GM12878 (cell line): ENCODE measurements around the gene F10. TPM values are rescaled to one million over a fixed set of nuclear protein-coding genes. Genes with fewer than 3 reads are reported as not detected.

Experiments
- ATAC-seq: fragments of 200-7000 bp; cut with Tn5 transposase; 3 replicates; pipeline ENCODE4 v1.9.1; 2020; ENCODE audit warnings: mild to moderate bottlenecking, moderate library complexity
- BruUV-seq: library from RNA; stranded (reverse); fragments of 400-500 nt; replicated peaks from 2 replicates; lab custom pipeline; 2021; lab: Mats Ljungman, UMichigan
- CTCF ChIA-PET: fragments of 300-600 bp; sonication (Branson Sonifier 250); formaldehyde crosslinking; extraction: SDS; loops from one replicate; lab custom pipeline; 2021; ENCODE audit warnings: inconsistent platforms; lab: Yijun Ruan, JAX
- POLR2A ChIA-PET: fragments of 350-600 bp; formaldehyde crosslinking; extraction: SDS; loops from one replicate; lab custom pipeline; 2021; ENCODE audit warnings: inconsistent platforms; lab: Charles Lee
- RAD21 ChIA-PET: fragments of 300-600 bp; sonication (Branson Sonifier 250); formaldehyde crosslinking; loops from one replicate; lab custom pipeline; 2023; ENCODE audit warnings: antibody characterized with exemption; ENCODE audit not compliant: unreplicated experiment; lab: Charles Lee
- SMC1A ChIA-PET: fragments of 300-600 bp; sonication (Branson Sonifier 250); formaldehyde crosslinking; loops from one replicate; lab custom pipeline; 2023; ENCODE audit not compliant: unreplicated experiment, uncharacterized antibody; lab: Charles Lee
- DNase-seq: peaks from one replicate; pipeline ENCODE4 v3.0.0-alpha.2; 2011; ENCODE audit warnings: low read depth, low spot score
- FAIRE-seq: peaks from 3 replicates; lab custom pipeline; 2011; peaks lifted over from hg19 to GRCh38; lab: Jason Lieb, UNC
- H2AFZ ChIP-seq: 2 replicates; pipeline ENCODE4 v1.6.0; 2011; ENCODE audit warnings: low read depth, low read length, control low read depth; ENCODE audit not compliant: control insufficient read depth
- H3K27ac ChIP-seq: 2 replicates; pipeline ENCODE4 v1.5.1; 2011; ENCODE audit warnings: control low read depth; ENCODE audit not compliant: control insufficient read depth, insufficient read depth
- H3K27me3 ChIP-seq, 2 experiments: replicated peaks in 1 of 2; 2 replicates each; pipeline versions ENCODE4 v1.6.0 to v1.6.1; 2011; ENCODE audit warnings: low read length in 1 of 2; ENCODE audit not compliant: control insufficient read depth in 2 of 2, insufficient read depth in 2 of 2
- H3K36me3 ChIP-seq, 2 experiments: 2 replicates each; pipeline ENCODE4 v1.5.1; 2011; ENCODE audit warnings: low read length in 1 of 2; ENCODE audit not compliant: control insufficient read depth in 2 of 2, insufficient read depth in 2 of 2
- H3K4me1 ChIP-seq: 2 replicates; pipeline ENCODE4 v1.6.1; 2011; ENCODE audit warnings: mild to moderate bottlenecking, low read length, moderate library complexity, mixed read lengths; ENCODE audit not compliant: control insufficient read depth, insufficient read depth
- H3K4me2 ChIP-seq: 2 replicates; pipeline ENCODE4 v1.6.0; 2011; ENCODE audit warnings: control low read depth; ENCODE audit not compliant: control insufficient read depth, insufficient read depth
- H3K4me3 ChIP-seq: fragments of 200-600 bp; sonication (generic); 2 replicates; pipeline ENCODE4 v1.5.1; 2016
- H3K79me2 ChIP-seq: 2 replicates; pipeline ENCODE4 v1.6.0; 2011; ENCODE audit warnings: low read length; ENCODE audit not compliant: control insufficient read depth, insufficient read depth
- H3K9ac ChIP-seq: 2 replicates; pipeline ENCODE4 v1.8.0; 2011; ENCODE audit warnings: low read length, control low read depth, mixed read lengths; ENCODE audit not compliant: control insufficient read depth, insufficient read depth
- H3K9me3 ChIP-seq: replicated peaks from 3 replicates; pipeline ENCODE4 v1.5.1; 2011; ENCODE audit warnings: mild to moderate bottlenecking, low read length; ENCODE audit not compliant: control insufficient read depth, insufficient read depth
- H4K20me1 ChIP-seq: 2 replicates; pipeline ENCODE4 v1.6.0; 2011; ENCODE audit not compliant: control insufficient read depth, insufficient read depth
- BCL11A ChIP-seq: IDR thresholded peaks from 2 replicates; pipeline ENCODE4 v1.6.1; 2011; ENCODE audit warnings: low read depth, low read length
- E4F1 ChIP-seq: fragments of 450-650 bp; IDR thresholded peaks from 2 replicates; pipeline ENCODE4 v1.6.1; 2018; ENCODE audit warnings: borderline replicate concordance, mild to moderate bottlenecking; ENCODE audit not compliant: partially characterized antibody
- ELK1 ChIP-seq: IDR thresholded peaks from 2 replicates; pipeline ENCODE4 v1.6.1; 2012; ENCODE audit warnings: low read depth, low read length, improper control_type of control experiment
- ETV6 ChIP-seq, 2 experiments: fragments of 450-650 bp in 1 of 2; IDR thresholded peaks in 1 of 2; conservative IDR thresholded peaks in 1 of 2; 2 replicates each; pipeline ENCODE4 v1.6.1; 2014; ENCODE audit warnings: antibody characterized with exemption in 1 of 2, borderline replicate concordance in 1 of 2, low read depth in 1 of 2, mild to moderate bottlenecking in 1 of 2, moderate library complexity in 1 of 2
- SIN3A ChIP-seq: IDR thresholded peaks from 2 replicates; pipeline ENCODE4 v1.6.1; 2012; ENCODE audit warnings: low read depth, low read length, improper control_type of control experiment
- SREBF1 ChIP-seq: IDR thresholded peaks from 2 replicates; pipeline ENCODE4 v1.6.1; 2012; ENCODE audit warnings: mild to moderate bottlenecking, low read length
- WGBS: methylation state at CpG from one replicate; pipeline ENCODE4 v1.1.6; 2016; ENCODE audit warnings: low lambda C conversion rate; ENCODE audit not compliant: insufficient replicate concordance, insufficient coverage; ENCODE audit errors: missing lambda C conversion rate; 5-methylcytosine and 5-hydroxymethylcytosine counted together
- in situ Hi-C: fragments of 300-500 bp; cut with MboI; formaldehyde crosslinking; loops from 9 replicates; pipeline ENCODE4 v1.14.3; 2018; ENCODE audit warnings: mixed read lengths
- intact Hi-C: fragments of 100-400 bp; cut with micrococcal nuclease; formaldehyde crosslinking; loops from one replicate; pipeline ENCODE4 v1.14.2; 2022; ENCODE audit not compliant: unreplicated experiment
- polyA plus RNA-seq, 11 experiments: library from polyadenylated mRNA; depleted of rRNA in 4 of 11; unstranded in 6 of 11; stranded (reverse) in 5 of 11; fragments of >200 nt; fragmentation: Nextera tagmentation in 4 of 11; fragmentation: Illumina TruSeq in 1 of 11; extraction: Ambion mirVana in 4 of 11; extraction: Trizol in 1 of 11; gene quantifications; 1 replicate in 1 of 11; 2 replicates in 10 of 11; pipeline versions ENCODE4 v1.2.1 to v1.2.3, GENCODE V29; 2011 to 2016; ENCODE audit warnings: inconsistent platforms in 2 of 11, missing spikeins in 2 of 11, low read depth in 1 of 11
- total RNA-seq, 4 experiments: library from RNA; depleted of rRNA in 3 of 4; stranded (reverse); fragments of >200 nt in 3 of 4; fragmentation: Illumina TruSeq in 1 of 4; extraction: Trizol in 1 of 4; gene quantifications; 2 replicates each; pipeline versions ENCODE4 v1.2.1 to v1.2.3, GENCODE V29; 2013 to 2021

The F10 gene
- total and polyA plus RNA-seq, 10 of the 15 experiments (the other 5 are each of a cell fraction or from before 2014, with no cell fraction given) = not detected

GRCh38 chr13:113148940-113149503, 26.4 kb downstream of the F10 start:
- RAD21 ChIA-PET = no interaction called here
- no peaks in the 10 kb centered on the region for H3K36me3 ChIP-seq
- peaks cover 0 to 5% of the 10 kb centered on the region in 2 experiments; a peak in 3 of 4 replicates for H3K27me3 ChIP-seq
- intact Hi-C loops = no loop called here
- H2AFZ ChIP-seq = no peak overlapping the region
- peaks cover 8% of the 10 kb centered on the region for H3K4me1 ChIP-seq
- SMC1A ChIA-PET = no interaction called here
- 66% methylated on average over 38 of the region's 38 CpGs for WGBS
- H3K4me3 ChIP-seq = no peak overlapping the region
- DNase-seq = no peak
- H3K27ac ChIP-seq = no peak overlapping the region
- TF ChIP-seq ELK1 (no peak), SREBF1 (no peak), SIN3A (no peak), BCL11A (no peak), E4F1 (no peak), ETV6 (conservative IDR thresholded peaks at IDR 0.05 in 1 of 2, IDR thresholded peaks at IDR 0.05 in 1 of 2; ENCODE audit: borderline replicate concordance in 1 of 2, low read depth in 1 of 2) (no peak)
- TF ChIP-seq, all 136 proteins: peak for 0
- H3K4me2 ChIP-seq = no peak overlapping the region
- in situ Hi-C loops = no loop called here
- ATAC-seq (no peak), FAIRE-seq (no peak)
- H3K79me2 ChIP-seq = no peaks in the 10 kb centered on the region
- POLR2A ChIA-PET = no interaction called here
- CTCF ChIA-PET = no interaction called here
- H3K9ac ChIP-seq = no peak overlapping the region
- H4K20me1 ChIP-seq = no peaks in the 10 kb centered on the region
- BruUV-seq = no TSS peak
- H3K9me3 ChIP-seq = no peaks in the 10 kb centered on the region; the same call in 2 of the 3 replicates
